Renal cortical epithelial cell (primary cell): ENCODE data around the gene GRB2. TPM values are rescaled to one million over a fixed set of nuclear protein-coding genes. Genes with fewer than 3 reads are reported as not detected.
"Not testable (repeated sequence)": the region's sequence is repeated elsewhere in the genome, so short reads cannot be mapped to it uniquely, and the experiment has no call there.

Experiments used
- DNase-seq: peaks from one replicate; pipeline ENCODE4 v3.0.0-alpha.2; 2011; ENCODE audit warnings: low read depth
- total RNA-seq: library from RNA; depleted of rRNA; stranded (reverse); fragments of >200 nt; gene quantifications from 2 replicates; pipeline ENCODE4 v1.2.3, GENCODE V29; 2014

GRB2 gene
- total RNA-seq, 1 donor from 2014 or later: 110 TPM

GRCh38 chr17:75319904-75320691 lies 85.4 kb downstream of the GRB2 start:
- no peak for DNase-seq

GRCh38 chr17:75318615-75319222 lies 86.8 kb downstream of the GRB2 start:
- DNase-seq: no peak

- no peak for DNase-seq
These were observed 87.3 kb downstream of the GRB2 start for GRCh38 chr17:75318211-75318610.

GRCh38 chr17:75317671-75318070 lies 87.8 kb downstream of the GRB2 start:
- DNase-seq: no peak

GRCh38 chr17:75316253-75316652 lies 89.2 kb downstream of the GRB2 start:
- no peak for DNase-seq

GRCh38 chr17:75315541-75316243 lies 89.8 kb downstream of the GRB2 start:
- no peak for DNase-seq

- DNase-seq: no peak
These were observed 91.4 kb downstream of the GRB2 start for GRCh38 chr17:75313941-75314551.

GRCh38 chr17:75308732-75309629 lies 96.5 kb downstream of the GRB2 start:
- DNase-seq: no peak

- no peak for DNase-seq
These were observed 97.3 kb downstream of the GRB2 start for GRCh38 chr17:75307957-75308731.

GRCh38 chr17:75301502-75302206 lies 103.8 kb downstream of the GRB2 start:
- DNase-seq: no peak

GRCh38 chr17:75301049-75301448 lies 104.4 kb downstream of the GRB2 start:
- DNase-seq: no peak

- no peak for DNase-seq
These were observed 105.2 kb downstream of the GRB2 start for GRCh38 chr17:75300280-75300679.

- DNase-seq: no peak
These were observed 110.0 kb downstream of the GRB2 start for GRCh38 chr17:75295201-75296158.

- DNase-seq: not testable (repeated sequence)
These were observed 112.5 kb downstream of the GRB2 start for GRCh38 chr17:75292810-75293448.

GRCh38 chr17:75289832-75290337 lies 115.6 kb downstream of the GRB2 start:
- peak; percentile 37 for DNase-seq

GRCh38 chr17:75289115-75289831 lies 116.2 kb downstream of the GRB2 start, which contains the start of gene SLC25A19:
Gene SLC25A19, minus strand, starts transcription at chr17:75289433. Its CDS starts 2,669 bp downstream, at chr17:75286764.
- DNase-seq: peak; percentile 97

- DNase-seq: peak; percentile 18
These were observed 116.7 kb downstream of the GRB2 start for GRCh38 chr17:75288770-75289114.
